HUES6 (cell line): ENCODE data around the gene ITFG1.
A peak's percentile ranks its signal among the peaks of the same experiment; 100 is the strongest.

ENCODE experiments used
- H3K27ac ChIP-seq: 2 replicates; pipeline ENCODE4 v1.7.0; 2013; ENCODE audit warnings: low read depth, mild to moderate bottlenecking, low read length, inconsistent platforms
- H3K27me3 ChIP-seq: 2 replicates; pipeline ENCODE4 v1.6.1; 2013; ENCODE audit warnings: low read length; ENCODE audit not compliant: control insufficient read depth, insufficient read depth
- H3K36me3 ChIP-seq: 2 replicates; pipeline ENCODE4 v1.6.1; 2013; ENCODE audit warnings: low read length; ENCODE audit not compliant: control insufficient read depth, insufficient read depth
- H3K4me1 ChIP-seq: 2 replicates; pipeline ENCODE4 v1.6.1; 2013; ENCODE audit warnings: low read length; ENCODE audit not compliant: control insufficient read depth, insufficient read depth
- H3K4me3 ChIP-seq: 2 replicates; pipeline ENCODE4 v1.5.1; 2013; ENCODE audit warnings: low read depth, low read length
- H3K9ac ChIP-seq: one replicate; pipeline ENCODE4 v1.6.1; 2013; ENCODE audit warnings: mild to moderate bottlenecking, low read length
- H3K9me3 ChIP-seq: 2 replicates; pipeline ENCODE4 v1.6.1; 2013; ENCODE audit warnings: low read depth, low read length; ENCODE audit not compliant: control insufficient read depth, insufficient read depth

The ITFG1 gene

DNA sequence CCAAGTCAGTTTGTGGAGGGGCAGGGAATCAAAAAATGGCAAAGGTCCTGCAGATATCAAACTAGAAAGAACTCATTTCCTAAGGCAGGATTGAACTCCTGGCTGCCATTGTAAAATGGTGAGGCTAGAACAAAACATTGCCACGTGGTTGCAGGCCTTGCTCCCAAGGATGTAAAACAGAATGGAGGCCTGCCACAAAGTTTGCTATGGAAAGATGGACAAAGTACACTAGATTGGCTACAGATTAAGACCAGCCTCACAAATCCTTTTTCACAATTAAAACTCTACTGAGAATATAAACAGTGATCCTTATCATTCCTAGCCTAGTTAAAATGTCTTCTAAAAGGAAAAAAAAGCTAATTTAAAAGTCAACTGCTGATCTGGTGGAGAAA lies 31.2 kb upstream of the ITFG1 start:
- Histone ChIP-seq H3K36me3 (no peaks in the 10 kb centered on the region), H3K27ac (peak overlapping the region; percentile 38; the same call in 1 of the 2 replicates), H3K9me3 (peaks cover 13% of the 10 kb centered on the region), H3K4me1 (peaks cover 16% of the 10 kb centered on the region), H3K27me3 (no peaks in the 10 kb centered on the region), H3K9ac (no peak overlapping the region), H3K4me3 (no peak overlapping the region)

- no peaks in the 10 kb centered on the region for H3K36me3 ChIP-seq
- H3K27me3 ChIP-seq, result no peaks in the 10 kb centered on the region
- H3K9ac ChIP-seq, result no peak overlapping the region
- no peak overlapping the region for H3K4me3 ChIP-seq
- H3K27ac ChIP-seq, result no peak overlapping the region
- peaks cover 13% of the 10 kb centered on the region for H3K9me3 ChIP-seq
- peaks cover 16% of the 10 kb centered on the region for H3K4me1 ChIP-seq
These were observed 29.6 kb upstream of the ITFG1 start for GRCh38 chr16:47490471-47490870.

DNA sequence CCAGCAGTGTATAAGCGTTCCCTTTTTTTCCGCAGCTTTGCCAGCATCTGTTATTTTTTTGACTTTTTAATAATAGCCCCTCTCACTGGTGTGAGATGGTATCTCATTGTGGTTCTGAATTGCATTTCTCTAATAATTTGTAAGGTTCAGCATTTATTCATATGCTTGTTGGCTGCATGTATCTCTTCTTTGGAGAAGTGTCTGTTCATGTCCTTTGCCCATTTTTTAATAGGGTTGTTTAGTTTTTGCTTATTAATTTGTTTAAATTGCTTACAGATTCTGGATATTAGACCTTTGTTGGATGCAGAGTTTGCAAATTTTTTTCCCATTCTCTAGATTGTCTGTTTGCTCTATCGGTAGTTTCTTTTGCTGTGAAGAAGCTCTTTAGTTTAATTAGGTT lies 27.2 kb upstream of the ITFG1 start:
- Histone ChIP-seq H3K4me3 (no peak overlapping the region), H3K9ac (no peak overlapping the region), H3K27me3 (no peaks in the 10 kb centered on the region), H3K9me3 (peaks cover 13% of the 10 kb centered on the region), H3K36me3 (no peaks in the 10 kb centered on the region), H3K4me1 (peaks cover 16% of the 10 kb centered on the region), H3K27ac (no peak overlapping the region)

DNA sequence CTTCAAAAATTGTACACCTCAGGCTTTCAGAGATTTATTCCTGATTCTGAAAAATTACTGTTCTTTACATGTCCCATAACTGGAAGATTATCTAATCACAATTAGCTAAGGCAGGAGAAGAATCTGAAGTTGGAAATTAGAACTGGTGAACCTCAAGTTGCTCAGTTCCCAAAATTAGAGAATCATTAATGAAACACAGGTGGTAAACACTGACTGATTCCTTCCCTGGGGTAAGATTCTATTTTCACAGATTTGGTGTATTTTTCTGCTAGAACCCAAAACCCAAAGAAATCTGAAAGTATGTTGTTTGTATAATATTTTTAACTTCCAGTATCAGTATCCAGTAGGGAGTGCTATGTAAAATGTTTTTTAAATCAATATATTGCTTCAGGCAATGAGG lies 26.0 kb upstream of the ITFG1 start:
- no peak overlapping the region for H3K9ac ChIP-seq
- H3K27ac ChIP-seq, result no peak overlapping the region
- H3K27me3 ChIP-seq, result no peaks in the 10 kb centered on the region
- peaks cover 13% of the 10 kb centered on the region for H3K9me3 ChIP-seq
- peaks cover 4% of the 10 kb centered on the region for H3K4me1 ChIP-seq
- no peak overlapping the region for H3K4me3 ChIP-seq
- no peaks in the 10 kb centered on the region for H3K36me3 ChIP-seq

- Histone ChIP-seq H3K36me3 (no peaks in the 10 kb centered on the region), H3K9me3 (no peaks in the 10 kb centered on the region), H3K9ac (no peak overlapping the region), H3K4me1 (no peaks in the 10 kb centered on the region), H3K27me3 (no peaks in the 10 kb centered on the region), H3K27ac (no peak overlapping the region), H3K4me3 (no peak overlapping the region)
These were observed 22.8 kb upstream of the ITFG1 start for GRCh38 chr16:47483616-47484015.

DNA sequence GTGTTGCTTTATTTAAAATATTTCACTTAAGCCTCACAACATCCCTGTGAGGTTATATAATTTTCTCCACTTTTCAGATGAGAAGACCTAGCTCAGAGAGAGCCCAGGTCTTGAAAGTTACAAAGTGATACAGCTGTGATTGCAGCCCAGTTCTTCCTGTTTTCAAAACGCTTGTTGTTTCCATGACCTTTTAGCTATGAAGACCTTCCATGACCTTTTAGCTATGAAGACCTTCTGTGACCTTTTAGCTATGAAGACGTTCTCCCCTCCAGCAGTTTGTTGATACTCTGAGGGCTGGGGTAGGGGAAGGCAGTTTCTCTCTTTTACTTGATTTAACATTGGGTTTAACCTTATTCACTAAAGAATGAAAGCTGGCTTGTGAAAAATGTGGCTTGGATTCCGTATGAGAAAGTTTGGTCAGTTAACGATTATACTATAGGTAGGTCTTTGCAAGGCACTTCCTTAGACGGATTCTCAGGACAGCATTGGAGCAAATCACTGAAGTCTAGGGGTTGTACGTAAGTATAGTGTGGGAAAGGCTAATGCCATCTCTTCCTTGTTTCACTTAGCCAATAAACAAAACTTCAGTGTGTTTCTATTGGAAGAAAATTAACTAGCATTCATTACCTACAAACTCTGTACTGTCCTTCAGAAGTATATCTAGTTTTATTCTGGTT lies 21.0 kb upstream of the ITFG1 start:
- Histone ChIP-seq H3K27me3 (no peaks in the 10 kb centered on the region), H3K36me3 (no peaks in the 10 kb centered on the region), H3K4me1 (no peaks in the 10 kb centered on the region), H3K9ac (no peak overlapping the region), H3K27ac (no peak overlapping the region), H3K9me3 (no peaks in the 10 kb centered on the region), H3K4me3 (no peak overlapping the region)

DNA sequence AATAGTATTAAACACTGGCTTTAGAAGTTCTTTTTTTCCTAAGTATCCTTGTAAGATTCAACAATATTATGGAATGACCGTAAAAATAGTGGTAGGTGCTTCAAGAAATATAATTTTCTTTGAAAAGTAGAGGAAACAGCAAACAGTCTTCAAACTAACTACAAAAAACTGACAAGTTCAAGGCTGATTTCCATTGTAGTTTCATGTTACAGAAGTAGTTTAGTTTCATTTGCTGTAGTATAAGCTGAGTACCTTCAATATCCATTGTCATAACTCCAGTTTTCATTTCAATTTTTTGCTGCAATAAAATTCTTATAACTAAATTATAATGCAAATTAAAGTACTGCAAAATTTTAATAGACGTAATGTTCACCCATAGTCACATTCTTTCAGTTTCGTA lies 19.5 kb upstream of the ITFG1 start:
- Histone ChIP-seq H3K9me3 (no peaks in the 10 kb centered on the region), H3K27me3 (no peaks in the 10 kb centered on the region), H3K36me3 (no peaks in the 10 kb centered on the region), H3K27ac (no peak overlapping the region), H3K9ac (no peak overlapping the region), H3K4me3 (no peak overlapping the region), H3K4me1 (no peaks in the 10 kb centered on the region)

DNA sequence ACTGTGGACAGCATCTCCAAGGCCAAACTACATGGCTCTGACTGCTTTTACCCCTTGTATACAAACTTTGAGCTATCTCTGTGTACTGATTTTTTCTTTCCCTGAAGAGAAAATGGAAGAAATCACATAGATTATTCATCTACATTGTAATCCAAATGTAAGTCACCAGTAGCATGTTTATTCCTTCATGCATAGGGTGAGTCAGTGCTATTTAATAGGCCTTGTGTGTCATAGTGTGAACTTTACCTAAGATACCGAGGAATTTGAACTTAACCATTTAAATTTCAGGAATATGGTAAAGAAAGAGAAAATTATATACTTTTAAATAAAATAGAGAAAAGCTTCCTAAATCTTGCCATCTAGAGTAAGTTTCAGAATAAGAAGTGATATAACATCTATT lies 16.8 kb upstream of the ITFG1 start:
- no peaks in the 10 kb centered on the region for H3K9me3 ChIP-seq
- H3K4me3 ChIP-seq, result no peak overlapping the region
- no peaks in the 10 kb centered on the region for H3K4me1 ChIP-seq
- no peak overlapping the region for H3K9ac ChIP-seq
- H3K27ac ChIP-seq, result no peak overlapping the region
- H3K36me3 ChIP-seq, result no peaks in the 10 kb centered on the region
- H3K27me3 ChIP-seq, result no peaks in the 10 kb centered on the region

DNA sequence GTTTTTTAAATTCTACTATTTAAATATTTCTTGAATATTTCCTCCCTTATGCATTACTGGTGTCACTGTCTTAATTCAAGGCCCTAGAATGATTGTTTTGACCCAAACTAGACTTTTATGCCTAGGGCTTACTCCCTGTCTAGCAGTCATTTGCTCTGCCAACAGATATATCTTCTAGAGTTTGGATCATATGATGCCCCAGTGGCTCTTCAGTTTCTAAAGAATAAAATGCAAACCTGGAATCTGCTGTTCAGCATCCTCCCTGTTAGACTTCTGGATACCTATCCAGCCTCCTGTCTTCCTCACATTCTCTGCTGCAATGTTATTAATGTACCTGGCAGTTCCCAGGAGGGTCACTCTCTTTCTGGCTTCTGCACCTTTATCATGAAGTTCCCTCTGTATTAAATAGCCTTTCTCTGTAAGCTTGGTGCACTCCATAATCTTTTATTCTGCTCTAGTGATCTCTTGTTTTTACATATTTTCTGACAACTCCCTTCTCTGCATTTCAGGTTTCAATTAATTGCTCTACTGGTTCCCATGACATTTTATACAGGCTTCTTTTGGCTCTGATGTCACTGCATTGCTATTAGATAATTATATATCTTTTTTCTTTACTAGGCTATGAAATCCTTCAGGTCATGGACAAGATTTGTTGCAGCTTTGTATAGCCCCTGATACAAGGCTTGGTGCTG lies 15.9 kb upstream of the ITFG1 start:
- no peaks in the 10 kb centered on the region for H3K9me3 ChIP-seq
- H3K4me3 ChIP-seq, result no peak overlapping the region
- H3K36me3 ChIP-seq, result no peaks in the 10 kb centered on the region
- no peaks in the 10 kb centered on the region for H3K4me1 ChIP-seq
- H3K9ac ChIP-seq, result no peak overlapping the region
- no peak overlapping the region for H3K27ac ChIP-seq
- no peaks in the 10 kb centered on the region for H3K27me3 ChIP-seq

DNA sequence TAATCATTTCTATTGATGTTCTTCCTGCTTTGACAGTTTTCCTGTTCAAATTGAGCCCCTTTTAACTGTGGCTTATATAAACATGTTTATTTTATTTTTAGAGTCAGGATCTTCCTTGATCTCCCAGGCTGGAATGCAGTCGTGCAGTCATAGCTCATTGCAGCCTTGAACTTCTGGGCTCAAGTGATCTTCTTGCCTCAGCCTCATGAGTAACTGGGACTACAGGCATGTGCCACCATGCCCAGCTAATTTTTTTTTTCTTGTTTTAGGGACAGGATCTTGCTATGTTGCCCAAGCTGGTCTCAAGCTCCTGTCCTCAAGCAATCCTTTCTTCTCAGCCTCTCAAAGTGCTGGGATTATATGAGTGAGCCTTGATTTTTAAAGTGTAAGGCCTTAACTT lies 14.9 kb upstream of the ITFG1 start:
- no peak overlapping the region for H3K9ac ChIP-seq
- H3K27ac ChIP-seq, result no peak overlapping the region
- no peak overlapping the region for H3K4me3 ChIP-seq
- no peaks in the 10 kb centered on the region for H3K36me3 ChIP-seq
- no peaks in the 10 kb centered on the region for H3K27me3 ChIP-seq
- H3K9me3 ChIP-seq, result no peaks in the 10 kb centered on the region
- no peaks in the 10 kb centered on the region for H3K4me1 ChIP-seq

DNA sequence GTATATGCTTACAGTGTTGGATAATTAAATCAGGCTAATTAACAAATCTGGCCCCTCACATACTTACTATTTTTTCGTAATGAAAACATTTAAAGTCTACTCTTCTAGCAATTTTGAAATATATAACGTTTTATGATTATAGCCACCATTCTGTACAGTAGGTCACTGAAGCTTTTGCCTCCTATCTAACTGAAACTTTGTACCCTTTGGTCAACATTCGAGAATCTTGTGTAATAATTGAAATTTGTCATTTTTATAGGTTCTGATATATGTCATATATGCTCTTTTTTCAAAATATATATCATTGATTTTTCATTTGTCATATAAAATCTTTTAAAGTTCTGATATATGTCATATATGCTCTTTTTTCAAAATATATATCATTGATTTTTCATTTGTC lies 12.9 kb upstream of the ITFG1 start:
- Histone ChIP-seq H3K27ac (no peak overlapping the region), H3K36me3 (no peaks in the 10 kb centered on the region)

More for the DNA sequence above, 12.9 kb upstream of the ITFG1 start:
- Histone ChIP-seq H3K9me3 (no peaks in the 10 kb centered on the region), H3K4me3 (no peak overlapping the region), H3K4me1 (no peaks in the 10 kb centered on the region), H3K9ac (no peak overlapping the region), H3K27me3 (no peaks in the 10 kb centered on the region)
